Ishikawa (cell line): ENCODE results near the gene KEL.

Source experiments
- CREB1 ChIP-seq: IDR thresholded peaks from 2 replicates; pipeline ENCODE4 v1.6.1; 2012; ENCODE audit warnings: low read depth
- EP300 ChIP-seq: IDR thresholded peaks from 2 replicates; pipeline ENCODE4 v1.6.1; 2012; ENCODE audit warnings: borderline replicate concordance
- YY1 ChIP-seq: IDR thresholded peaks from 2 replicates; pipeline ENCODE4 v1.6.1; 2012; ENCODE audit warnings: low read depth
- TF ChIP-seq, protein P1 (sequence below): IDR thresholded peaks from 2 replicates; pipeline ENCODE4 v1.6.1; 2012
- TF ChIP-seq, protein P2 (sequence below): IDR thresholded peaks from 2 replicates; pipeline ENCODE4 v1.6.1; 2012

GRCh38 chr7:142930126-142930730 lies 31.9 kb downstream of the KEL start:
- TF ChIP-seq, protein P1, sequence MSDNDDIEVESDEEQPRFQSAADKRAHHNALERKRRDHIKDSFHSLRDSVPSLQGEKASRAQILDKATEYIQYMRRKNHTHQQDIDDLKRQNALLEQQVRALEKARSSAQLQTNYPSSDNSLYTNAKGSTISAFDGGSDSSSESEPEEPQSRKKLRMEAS = no peak
- TF ChIP-seq EP300 (no peak), CREB1 (no peak), YY1 (no peak)
- TF ChIP-seq, protein P2, sequence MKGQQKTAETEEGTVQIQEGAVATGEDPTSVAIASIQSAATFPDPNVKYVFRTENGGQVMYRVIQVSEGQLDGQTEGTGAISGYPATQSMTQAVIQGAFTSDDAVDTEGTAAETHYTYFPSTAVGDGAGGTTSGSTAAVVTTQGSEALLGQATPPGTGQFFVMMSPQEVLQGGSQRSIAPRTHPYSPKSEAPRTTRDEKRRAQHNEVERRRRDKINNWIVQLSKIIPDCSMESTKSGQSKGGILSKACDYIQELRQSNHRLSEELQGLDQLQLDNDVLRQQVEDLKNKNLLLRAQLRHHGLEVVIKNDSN = no peak
